Osteocyte (in vitro differentiated cells): ENCODE data around the gene ABRAXAS1. TPM values are rescaled to one million over a fixed set of nuclear protein-coding genes. Genes with fewer than 3 reads are reported as not detected.

Experiments
- DNase-seq: peaks from one replicate; pipeline ENCODE4 v3.0.0; 2021; ENCODE audit warnings: mixed read lengths; ENCODE audit not compliant: unreplicated experiment; ENCODE audit errors: extremely low spot score
- H3K27ac Mint-ChIP-seq: one replicate; pipeline ENCODE4 v1.8.0; 2021; ENCODE audit warnings: mild to moderate bottlenecking, mixed read lengths; ENCODE audit not compliant: unreplicated experiment
- H3K27me3 Mint-ChIP-seq: one replicate; pipeline ENCODE4 v1.8.0; 2021; ENCODE audit warnings: mixed read lengths; ENCODE audit not compliant: unreplicated experiment
- H3K36me3 Mint-ChIP-seq: one replicate; pipeline ENCODE4 v1.8.0; 2021; ENCODE audit warnings: mixed read lengths; ENCODE audit not compliant: unreplicated experiment
- H3K4me1 Mint-ChIP-seq: one replicate; pipeline ENCODE4 v1.8.0; 2021; ENCODE audit warnings: mixed read lengths; ENCODE audit not compliant: unreplicated experiment
- H3K4me3 Mint-ChIP-seq: one replicate; pipeline ENCODE4 v1.8.0; 2021; ENCODE audit warnings: mild to moderate bottlenecking, moderate library complexity, mixed read lengths; ENCODE audit not compliant: unreplicated experiment
- H3K9me3 Mint-ChIP-seq: one replicate; pipeline ENCODE4 v1.8.0; 2021; ENCODE audit warnings: mixed read lengths; ENCODE audit not compliant: unreplicated experiment
- CTCF ChIP-seq: fragments of 200-600 bp; sonication (generic); IDR thresholded peaks from 2 replicates; pipeline ENCODE4 v1.5.0; 2021; ENCODE audit warnings: antibody characterized with exemption, mild to moderate bottlenecking, moderate library complexity
- total RNA-seq: library from RNA; stranded (reverse); gene quantifications from 2 replicates; pipeline ENCODE4 v1.2.1, GENCODE V29; 2021

Gene ABRAXAS1
- total RNA-seq, 1 donor from 2014 or later = 18.4 TPM

DNA sequence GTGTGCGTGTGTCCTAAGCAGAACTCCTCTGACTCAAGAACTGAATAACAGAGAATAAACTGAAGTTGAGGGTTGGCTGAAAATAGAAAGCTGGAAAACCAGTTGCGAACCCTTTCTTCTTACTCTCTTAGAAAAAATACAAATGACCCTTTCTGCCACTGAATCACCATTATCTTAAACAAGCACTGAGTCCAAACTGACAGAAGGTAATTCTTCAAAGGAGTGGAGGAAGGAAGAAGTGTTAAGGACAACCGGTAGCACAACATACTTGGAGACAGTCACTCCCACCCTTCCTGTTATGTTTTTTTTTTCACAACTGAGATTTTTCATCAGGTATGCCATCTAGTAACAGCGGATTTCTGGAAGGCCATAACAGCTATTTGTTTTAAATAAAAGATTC, 67.3 kb downstream of the ABRAXAS1 start:
- H3K9me3 Mint-ChIP-seq = no peaks in the 10 kb centered on the region
- no peak overlapping the region for H3K27ac Mint-ChIP-seq

GRCh38 chr4:83413676-83414075, 71.2 kb downstream of the ABRAXAS1 start:
- DNase-seq = no peak
- Mint-ChIP-seq H3K27me3 (no peaks in the 10 kb centered on the region), H3K27ac (no peak overlapping the region), H3K4me3 (no peak overlapping the region), H3K36me3 (peaks cover 41% of the 10 kb centered on the region), H3K9me3 (no peaks in the 10 kb centered on the region), H3K4me1 (no peaks in the 10 kb centered on the region)
- no peak for TF ChIP-seq CTCF

More for the DNA sequence above, 67.3 kb downstream of the ABRAXAS1 start:
- Mint-ChIP-seq H3K36me3 (peaks cover 32% of the 10 kb centered on the region), H3K27me3 (no peaks in the 10 kb centered on the region), H3K4me1 (no peaks in the 10 kb centered on the region), H3K4me3 (no peak overlapping the region)
- no peak for TF ChIP-seq CTCF
- no peak for DNase-seq

Other genes with a start within 250 kb of the ABRAXAS1 start
- 13.1 and 13.5 TPM in 2 replicates for gene COQ2, start 200.3 kb downstream of the ABRAXAS1 start, total RNA-seq
- 4.9 and 6.1 TPM in 2 replicates for gene HPSE, start 150.3 kb downstream of the ABRAXAS1 start, total RNA-seq
- gene HELQ, start 29.3 kb downstream of the ABRAXAS1 start, total RNA-seq = 18.4 and 19.9 TPM in 2 replicates
- 38.9 and 39.1 TPM in 2 replicates for gene MRPS18C, start 29.0 kb downstream of the ABRAXAS1 start, total RNA-seq
- not detected in 2 replicates for gene GPAT3, start 51.0 kb upstream of the ABRAXAS1 start, total RNA-seq